Measurements from ENCODE around the gene KLHL36.
"Not testable (repeated sequence)": the region's sequence is repeated elsewhere in the genome, so short reads cannot be mapped to it uniquely, and the experiment has no call there.

The KLHL36 gene

GRCh38 chr16:84667600-84668309 lies 19.4 kb downstream of the KLHL36 start:
- no peak for FAIRE-seq
- no peak for DNase-seq (ENCODE audit: insufficient read length, low spot score)

- no peak for DNase-seq (ENCODE audit: insufficient read length, low spot score)
- no peak for FAIRE-seq
These were observed 21.8 kb downstream of the KLHL36 start for GRCh38 chr16:84670063-84670462.

- DNase-seq (ENCODE audit: insufficient read length, low spot score) (peak; percentile 88), FAIRE-seq (peak; percentile 92)
These were observed 24.2 kb downstream of the KLHL36 start for GRCh38 chr16:84672276-84673202.

GRCh38 chr16:84673203-84673535 lies 24.9 kb downstream of the KLHL36 start:
- DNase-seq (ENCODE audit: insufficient read length, low spot score) = no peak
- no peak for FAIRE-seq

GRCh38 chr16:84673561-84673960 lies 25.2 kb downstream of the KLHL36 start:
- FAIRE-seq (no peak), DNase-seq (ENCODE audit: insufficient read length, low spot score) (no peak)

GRCh38 chr16:84675423-84675822 lies 27.1 kb downstream of the KLHL36 start:
- DNase-seq (ENCODE audit: insufficient read length, low spot score) (no peak), FAIRE-seq (peak; percentile 44)

- DNase-seq (ENCODE audit: insufficient read length, low spot score) = no peak
- FAIRE-seq = peak; percentile 9
These were observed 27.6 kb downstream of the KLHL36 start for GRCh38 chr16:84675884-84676283.

GRCh38 chr16:84677017-84677803 lies 28.9 kb downstream of the KLHL36 start:
- DNase-seq (ENCODE audit: insufficient read length, low spot score) = no peak

GRCh38 chr16:84677849-84678248 lies 29.5 kb downstream of the KLHL36 start:
- FAIRE-seq (no peak), DNase-seq (ENCODE audit: insufficient read length, low spot score) (no peak)

More at GRCh38 chr16:84677017-84677803, 28.9 kb downstream of the KLHL36 start:
- FAIRE-seq = peak; percentile 63

GRCh38 chr16:84678541-84678940 lies 30.2 kb downstream of the KLHL36 start:
- DNase-seq (ENCODE audit: insufficient read length, low spot score) (no peak), FAIRE-seq (no peak)

- DNase-seq (ENCODE audit: insufficient read length, low spot score) = no peak
- no peak for FAIRE-seq
These were observed 32.0 kb downstream of the KLHL36 start for GRCh38 chr16:84680165-84680842.

GRCh38 chr16:84680843-84681629 lies 32.7 kb downstream of the KLHL36 start:
- no peak for DNase-seq (ENCODE audit: insufficient read length, low spot score)
- no peak for FAIRE-seq

GRCh38 chr16:84683691-84684591 lies 35.6 kb downstream of the KLHL36 start:
- FAIRE-seq = no peak
- DNase-seq (ENCODE audit: insufficient read length, low spot score) = no peak

GRCh38 chr16:84684592-84684965 lies 36.3 kb downstream of the KLHL36 start:
- no peak for DNase-seq (ENCODE audit: insufficient read length, low spot score)
- FAIRE-seq = no peak

- DNase-seq (ENCODE audit: insufficient read length, low spot score) = no peak
- FAIRE-seq = no peak
These were observed 36.9 kb downstream of the KLHL36 start for GRCh38 chr16:84685210-84685609.

- FAIRE-seq = no peak
- DNase-seq (ENCODE audit: insufficient read length, low spot score) = no peak
These were observed 38.5 kb downstream of the KLHL36 start for GRCh38 chr16:84686707-84687298.

- FAIRE-seq (no peak), DNase-seq (ENCODE audit: insufficient read length, low spot score) (no peak)
These were observed 39.4 kb downstream of the KLHL36 start for GRCh38 chr16:84687715-84688114.

- DNase-seq (ENCODE audit: insufficient read length, low spot score); FAIRE-seq: not testable (repeated sequence)
These were observed 39.9 kb downstream of the KLHL36 start for GRCh38 chr16:84688163-84688562.
